ENCODE results near the gene TRABD.
"Not testable (repeated sequence)": the region's sequence is repeated elsewhere in the genome, so short reads cannot be mapped to it uniquely, and the experiment has no call there.

The TRABD gene, protein sequence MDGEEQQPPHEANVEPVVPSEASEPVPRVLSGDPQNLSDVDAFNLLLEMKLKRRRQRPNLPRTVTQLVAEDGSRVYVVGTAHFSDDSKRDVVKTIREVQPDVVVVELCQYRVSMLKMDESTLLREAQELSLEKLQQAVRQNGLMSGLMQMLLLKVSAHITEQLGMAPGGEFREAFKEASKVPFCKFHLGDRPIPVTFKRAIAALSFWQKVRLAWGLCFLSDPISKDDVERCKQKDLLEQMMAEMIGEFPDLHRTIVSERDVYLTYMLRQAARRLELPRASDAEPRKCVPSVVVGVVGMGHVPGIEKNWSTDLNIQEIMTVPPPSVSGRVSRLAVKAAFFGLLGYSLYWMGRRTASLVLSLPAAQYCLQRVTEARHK

DNA sequence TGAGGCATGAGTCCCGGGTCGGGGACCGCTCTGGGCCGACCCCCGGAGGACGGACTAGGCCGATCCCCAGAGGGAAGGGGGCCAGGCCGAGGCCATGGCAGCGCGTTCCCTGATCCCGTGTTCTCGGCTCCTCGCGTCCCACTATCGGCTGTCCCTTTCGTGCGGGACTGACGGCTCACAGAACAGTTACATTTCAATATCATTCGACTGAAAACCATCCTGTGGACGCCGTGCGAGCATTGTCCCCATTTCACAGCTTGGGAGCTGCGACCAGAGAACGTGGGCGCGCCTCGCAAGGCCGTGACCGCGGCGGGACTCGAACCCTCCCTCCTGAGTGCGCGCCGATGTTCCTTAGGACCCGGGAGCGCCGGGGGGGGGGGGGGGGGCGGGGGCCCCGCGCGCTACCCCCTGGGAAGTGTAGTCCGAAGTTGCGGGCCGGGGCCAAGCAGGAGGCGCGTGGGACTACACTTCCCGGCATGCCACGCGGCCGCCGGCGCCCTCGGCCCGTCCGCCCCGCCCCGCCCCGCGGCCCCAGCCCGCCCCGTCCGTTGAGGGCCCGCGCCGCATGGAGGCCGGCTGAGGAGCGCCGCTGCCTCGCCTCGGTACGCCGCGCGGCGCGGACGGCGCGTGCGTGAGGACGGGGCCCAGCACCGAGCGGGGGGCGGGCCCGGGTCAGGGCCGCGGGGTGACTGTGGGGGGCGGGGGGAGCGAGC lies at the start of gene TRABD:
Gene TRABD (plus strand): TSS at position 539 of the 713 bp plus-strand sequence. CDS start 7,148 bp downstream, outside the sequence.
- DNase-seq = peak; percentile 93

DNA sequence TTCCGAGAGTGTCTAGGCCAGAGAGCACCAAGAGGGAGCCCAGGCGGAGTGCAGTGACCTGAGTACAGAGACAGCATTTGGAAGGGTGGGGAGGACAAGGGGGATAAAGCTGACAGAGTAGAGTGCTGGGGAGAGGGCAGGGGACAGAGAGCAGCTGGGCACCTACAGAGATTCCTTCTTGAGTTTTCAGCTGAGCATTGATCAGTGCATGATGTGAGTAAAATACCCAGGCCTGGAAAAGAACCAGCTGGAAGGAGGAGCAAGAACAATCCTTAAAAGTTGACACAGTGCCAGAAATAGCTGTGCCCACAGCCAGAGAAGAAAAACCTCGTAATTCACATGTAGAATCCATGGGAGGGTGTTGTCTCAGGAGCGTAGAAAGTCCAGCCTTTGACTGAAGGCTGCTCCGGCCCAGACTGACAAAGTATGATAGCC lies 49.1 kb upstream of the TRABD start:
- no peak for DNase-seq

DNA sequence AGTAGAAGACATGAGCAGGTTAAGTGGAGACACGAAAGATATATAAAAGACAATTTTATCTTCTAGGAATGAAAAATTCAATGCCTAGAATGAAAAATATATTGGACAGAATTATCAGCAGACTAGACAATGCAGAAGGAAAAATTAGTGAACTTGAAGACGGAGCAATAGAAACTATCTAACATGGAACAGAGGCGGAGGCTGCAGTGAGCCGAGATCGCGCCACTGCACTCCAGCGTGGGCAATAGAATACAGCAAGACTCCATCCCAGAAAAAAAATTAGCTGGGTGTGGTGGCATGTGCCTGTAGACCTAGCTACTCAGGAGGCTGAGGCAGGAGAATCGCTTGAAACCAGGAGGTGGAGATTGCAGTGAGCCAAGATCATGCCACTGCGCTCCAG lies 48.4 kb upstream of the TRABD start:
- DNase-seq = not testable (repeated sequence)

DNA sequence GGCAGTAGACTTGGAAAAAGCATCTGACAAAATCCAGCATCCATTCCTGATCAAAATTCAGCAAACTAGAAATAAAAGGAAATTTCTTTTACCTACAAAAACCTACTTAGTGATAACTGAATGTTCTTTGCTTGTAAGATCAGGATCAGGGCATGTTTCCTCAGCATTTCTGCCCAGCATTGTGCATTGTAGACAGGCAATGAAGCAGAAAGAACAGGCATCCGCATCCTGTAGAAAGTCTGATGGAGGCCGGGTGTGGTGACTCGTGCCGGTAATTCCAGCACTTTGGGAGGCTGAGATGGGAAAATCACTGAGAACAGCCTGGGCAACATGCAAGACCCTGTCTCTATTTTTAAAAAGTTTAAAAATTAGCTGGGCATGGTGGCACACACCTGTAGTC lies 47.7 kb upstream of the TRABD start:
- no peak for DNase-seq

DNA sequence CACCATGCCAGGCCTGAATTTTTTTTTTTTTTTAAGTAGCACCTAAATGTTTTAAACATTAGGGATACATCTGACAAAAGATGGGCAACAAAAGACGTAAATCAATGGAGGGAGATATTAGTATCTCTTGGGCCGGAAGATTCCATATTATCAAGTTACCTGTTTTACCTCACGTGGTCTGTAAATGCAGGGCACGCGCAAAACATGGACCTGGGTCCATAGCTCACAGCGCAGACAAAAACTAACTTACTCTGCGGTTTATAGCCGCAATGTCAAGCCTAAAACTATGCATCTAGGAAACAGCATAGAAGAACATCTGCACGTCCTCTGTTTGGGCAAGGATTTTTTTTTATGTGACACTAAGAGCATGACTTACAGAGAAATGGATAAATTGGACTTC lies 46.7 kb upstream of the TRABD start:
- no peak for DNase-seq

DNA sequence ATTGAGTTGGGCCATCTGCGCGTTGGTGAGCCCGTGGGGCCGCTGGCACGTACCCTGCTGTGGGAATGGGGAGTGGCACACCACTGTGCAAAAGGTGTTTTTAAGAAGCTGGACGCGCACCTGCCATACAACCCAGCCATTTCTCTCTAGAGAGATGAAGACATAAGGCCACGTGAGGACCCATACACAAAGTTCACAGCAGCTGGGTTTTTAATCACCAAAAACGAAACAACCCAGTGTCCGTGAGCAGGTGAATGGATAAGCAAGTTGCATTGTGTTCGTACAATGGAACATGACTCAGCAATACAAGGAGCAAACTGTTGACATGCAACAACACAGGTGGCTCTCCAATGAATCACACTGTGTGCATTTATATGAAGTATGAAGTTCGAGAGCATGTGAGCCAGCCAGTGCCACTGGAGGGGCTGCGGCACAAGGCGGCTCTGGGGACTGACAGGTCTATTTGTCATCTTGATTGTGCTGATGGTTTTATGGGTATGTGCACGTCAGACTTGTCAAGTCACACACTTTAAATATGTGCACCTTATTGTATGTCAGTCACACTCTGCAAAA lies 45.8 kb upstream of the TRABD start:
- DNase-seq = peak; percentile 74

DNA sequence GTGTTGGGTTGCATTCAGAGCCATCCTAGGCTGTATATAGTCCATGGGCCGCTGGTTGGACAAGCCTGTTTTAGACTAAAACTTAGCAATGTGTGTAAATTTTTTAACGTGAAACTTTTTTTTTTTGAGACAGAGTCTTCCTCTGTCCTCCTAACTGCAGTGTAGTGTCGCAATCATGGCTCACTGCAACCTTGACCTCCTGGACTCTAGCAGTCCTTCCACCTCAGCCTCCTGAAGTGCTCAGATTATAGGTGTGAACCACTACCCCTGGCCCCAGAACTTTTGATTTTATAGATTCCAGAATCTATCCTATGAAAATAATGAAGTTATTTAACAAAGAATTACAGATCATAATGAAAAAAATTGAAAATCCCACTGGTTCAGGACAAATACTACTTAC lies 45.1 kb upstream of the TRABD start:
- no peak for DNase-seq

DNA sequence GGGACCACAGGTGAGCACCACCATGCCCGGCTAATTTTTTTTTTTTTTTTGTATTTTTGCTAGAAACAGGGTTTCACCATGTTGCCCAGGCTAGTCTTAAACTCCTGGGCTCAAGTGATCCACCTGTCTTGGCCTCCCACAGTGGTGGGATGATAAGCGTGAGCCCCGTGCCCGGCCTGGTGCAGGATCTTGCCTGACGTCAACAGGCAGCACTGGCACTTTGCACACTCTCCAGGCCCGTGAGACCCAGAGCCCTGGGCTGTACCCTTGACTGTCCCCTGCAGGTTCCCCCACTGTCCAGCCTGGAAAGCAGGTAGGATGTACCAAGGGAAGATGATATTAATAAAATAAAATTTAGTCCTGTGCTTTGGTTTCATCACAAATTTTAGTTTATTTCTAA lies 44.3 kb upstream of the TRABD start:
- no peak for DNase-seq

DNA sequence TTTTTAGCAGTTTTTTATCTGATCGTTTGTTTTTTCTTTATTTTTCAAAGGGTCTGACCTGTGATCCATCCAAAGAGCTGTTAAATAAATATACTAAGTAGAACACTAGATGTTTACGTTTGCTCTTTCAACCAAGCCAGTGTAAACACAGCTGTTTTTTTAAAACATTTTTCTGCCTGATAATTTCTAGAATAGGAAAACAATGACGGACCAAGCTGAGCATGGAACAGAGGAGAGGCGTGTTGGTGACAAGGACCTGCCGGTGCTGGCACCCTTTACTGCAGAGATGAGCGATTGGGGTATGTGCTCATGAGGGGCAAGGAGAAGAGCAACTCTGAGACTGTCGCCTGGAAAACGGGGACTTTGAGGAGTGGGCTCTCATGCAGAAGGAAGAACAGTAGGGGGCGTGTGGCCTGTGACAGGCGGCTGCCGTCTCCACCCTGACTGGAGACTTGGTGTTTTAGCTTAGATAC lies 43.8 kb upstream of the TRABD start:
- no peak for DNase-seq

DNA sequence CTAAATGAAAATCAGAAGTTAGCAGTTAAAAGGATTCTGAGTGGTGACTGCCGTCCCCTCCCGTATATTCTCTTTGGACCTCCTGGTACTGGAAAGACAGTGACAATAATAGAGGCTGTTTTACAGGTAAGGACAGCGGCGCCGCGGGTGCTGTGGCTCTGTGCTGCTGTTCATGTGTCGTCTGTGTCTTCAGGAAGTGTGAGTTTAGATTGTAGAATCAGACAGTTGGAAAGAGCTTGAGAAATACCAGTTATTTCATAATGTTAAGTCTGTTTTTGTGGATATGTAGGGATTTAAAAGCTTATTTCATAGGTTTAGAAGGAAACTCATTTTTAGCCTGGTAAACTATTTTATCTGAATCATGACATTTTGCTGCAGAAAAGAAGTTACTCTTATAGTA lies 42.6 kb upstream of the TRABD start:
- no peak for DNase-seq

DNA sequence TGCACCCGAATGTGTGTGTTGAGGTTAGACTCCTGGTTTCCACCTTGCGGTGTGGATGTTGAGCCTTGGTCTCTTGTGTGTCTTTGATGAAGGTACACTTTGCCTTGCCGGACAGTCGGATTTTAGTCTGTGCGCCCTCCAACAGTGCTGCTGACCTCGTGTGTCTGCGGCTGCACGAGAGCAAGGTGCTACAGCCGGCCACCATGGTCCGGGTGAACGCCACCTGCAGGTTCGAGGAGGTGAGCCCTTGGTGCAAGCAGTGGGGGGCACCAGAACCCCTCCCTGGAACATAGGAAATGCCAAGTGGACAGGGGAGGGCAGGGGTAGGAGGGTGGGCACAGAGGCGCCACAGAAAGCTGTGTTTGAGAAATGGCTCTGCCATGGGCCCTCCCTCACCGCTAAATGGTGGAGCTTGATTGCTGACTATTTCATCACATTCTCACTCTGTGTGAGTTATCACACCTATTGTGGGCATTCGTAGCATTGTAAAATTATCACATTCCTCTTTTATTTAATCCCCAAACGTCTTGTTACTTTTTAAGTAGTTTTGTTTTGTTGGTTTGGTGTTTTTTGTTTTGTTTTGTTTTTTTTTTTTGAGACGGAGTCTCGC lies 41.6 kb upstream of the TRABD start:
- DNase-seq = no peak

DNA sequence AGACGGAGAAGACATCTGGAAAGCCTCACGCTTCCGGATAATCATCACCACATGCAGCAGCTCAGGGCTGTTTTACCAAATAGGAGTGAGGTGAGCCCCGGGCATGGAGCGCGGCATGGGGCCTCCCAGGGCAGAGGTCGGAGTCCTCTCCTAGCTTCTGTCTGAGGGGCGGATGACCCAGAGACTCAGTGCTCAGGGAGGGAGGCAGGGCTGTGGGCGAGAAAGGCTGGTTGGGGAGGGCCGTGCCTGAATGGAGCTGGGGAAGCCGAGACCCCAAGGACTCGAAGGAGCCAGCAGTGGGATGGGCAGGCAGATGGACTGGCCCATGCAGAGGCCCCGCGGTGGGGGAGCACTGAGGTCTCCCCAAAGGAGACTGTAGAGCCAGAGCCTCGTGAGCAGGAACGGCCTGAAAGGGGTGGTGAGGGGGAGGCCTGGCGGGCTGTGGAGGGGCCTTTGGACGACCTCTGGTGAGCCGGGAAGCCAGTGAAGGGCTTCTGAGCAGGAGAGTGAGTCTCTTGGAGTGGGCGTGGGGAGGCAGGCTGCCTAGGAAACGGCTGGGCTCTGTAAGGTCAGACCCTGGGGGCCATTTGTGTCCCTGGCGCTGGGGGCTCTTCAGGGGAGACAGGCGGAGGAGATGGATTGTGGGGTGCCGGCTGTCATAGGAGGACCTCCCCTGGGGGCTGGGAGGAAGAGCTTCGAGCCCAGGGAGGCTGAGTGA lies 39.8 kb upstream of the TRABD start:
- no peak for DNase-seq

DNA sequence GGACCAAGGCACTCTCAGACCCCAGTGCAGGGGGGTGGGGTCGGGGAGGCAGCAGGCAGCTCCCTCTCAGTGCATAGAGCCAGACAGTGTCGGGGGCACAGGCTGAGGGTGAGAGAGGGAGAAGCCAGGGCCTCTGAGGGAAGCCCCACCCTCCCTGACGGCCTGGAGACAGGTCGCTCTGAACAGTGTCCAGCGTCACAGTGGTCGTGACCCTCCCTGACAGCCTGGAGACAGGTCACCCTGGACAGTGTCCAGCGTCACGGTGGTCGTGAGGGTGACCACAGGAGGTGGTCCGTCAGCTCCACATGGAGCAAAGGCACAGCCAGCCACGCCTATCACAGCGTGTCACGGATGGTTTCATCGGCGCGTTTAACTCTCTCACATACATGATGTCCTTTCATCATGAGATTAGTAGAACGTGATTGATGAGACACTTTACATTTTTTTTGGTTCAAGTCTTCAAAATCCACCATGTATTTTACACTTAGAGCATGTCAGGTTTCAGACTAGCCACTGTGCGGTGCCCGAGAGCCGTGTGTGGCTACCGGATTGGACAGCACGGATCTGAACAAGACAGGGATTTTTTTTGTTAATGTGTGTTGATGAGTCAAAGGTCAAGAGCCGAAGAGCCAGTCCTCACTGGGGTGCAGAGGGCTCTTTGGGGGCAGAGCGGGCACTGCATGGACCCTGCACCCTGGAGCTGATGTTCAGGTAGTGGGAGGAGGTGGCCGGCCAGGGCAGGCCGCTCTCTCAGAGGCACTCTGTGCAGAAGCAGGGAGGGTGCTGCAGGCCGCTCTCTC lies 39.1 kb upstream of the TRABD start:
- no peak for DNase-seq

DNA sequence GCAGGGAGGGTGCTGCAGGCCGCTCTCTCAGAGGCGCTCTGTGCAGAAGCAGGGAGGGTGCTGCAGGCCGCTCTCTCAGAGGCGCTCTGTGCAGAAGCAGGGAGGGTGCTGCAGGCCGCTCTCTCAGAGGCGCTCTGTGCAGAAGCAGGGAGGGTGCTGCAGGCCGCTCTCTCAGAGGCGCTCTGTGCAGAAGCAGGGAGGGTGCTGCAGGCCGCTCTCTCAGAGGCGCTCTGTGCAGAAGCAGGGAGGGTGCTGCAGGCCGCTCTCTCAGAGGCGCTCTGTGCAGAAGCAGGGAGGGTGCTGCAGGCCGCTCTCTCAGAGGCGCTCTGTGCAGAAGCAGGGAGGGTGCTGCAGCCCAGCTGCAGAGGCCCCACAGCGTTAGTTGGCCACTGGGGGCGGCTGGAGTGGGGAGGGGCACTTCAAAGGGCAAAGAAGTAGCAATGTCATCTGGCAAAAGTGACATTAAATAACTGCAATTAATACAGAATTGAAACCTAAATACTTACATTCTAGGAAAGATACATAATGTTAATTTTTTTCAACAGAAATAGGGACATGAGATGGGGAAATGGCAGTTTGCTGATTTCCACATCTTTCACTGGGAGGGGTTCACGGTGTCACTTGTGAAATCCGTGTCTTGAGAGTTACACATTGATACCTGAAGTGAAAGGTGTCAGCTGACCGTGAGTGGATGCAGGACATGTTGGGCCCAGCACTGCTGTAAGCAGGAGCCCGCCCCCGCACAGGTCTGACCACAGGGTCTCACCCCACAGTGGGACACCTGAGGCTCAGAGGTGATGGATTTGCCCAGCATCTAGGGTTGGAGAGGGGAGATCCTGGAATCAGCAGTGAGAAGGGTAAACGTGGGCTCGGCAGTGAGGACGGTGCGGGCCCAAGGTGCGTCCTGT lies 38.2 kb upstream of the TRABD start:
- DNase-seq = not testable (repeated sequence)

DNA sequence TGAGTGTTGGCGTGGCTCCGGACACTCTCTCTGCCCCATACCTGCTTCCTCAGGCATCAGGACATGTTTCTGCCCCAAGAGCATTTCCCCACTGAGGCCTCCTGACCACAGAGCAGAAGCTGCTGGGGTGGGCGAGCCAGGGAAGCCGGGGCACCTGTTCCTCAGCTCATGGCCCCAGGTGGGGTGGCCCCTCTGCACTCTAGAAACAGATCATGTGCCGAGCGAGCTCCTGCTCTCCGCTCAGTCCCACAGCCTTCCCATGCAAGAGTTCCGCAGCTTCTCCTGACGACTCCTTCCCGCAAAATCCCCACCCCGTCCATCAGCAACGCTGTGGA lies 37.6 kb upstream of the TRABD start:
- DNase-seq = no peak

DNA sequence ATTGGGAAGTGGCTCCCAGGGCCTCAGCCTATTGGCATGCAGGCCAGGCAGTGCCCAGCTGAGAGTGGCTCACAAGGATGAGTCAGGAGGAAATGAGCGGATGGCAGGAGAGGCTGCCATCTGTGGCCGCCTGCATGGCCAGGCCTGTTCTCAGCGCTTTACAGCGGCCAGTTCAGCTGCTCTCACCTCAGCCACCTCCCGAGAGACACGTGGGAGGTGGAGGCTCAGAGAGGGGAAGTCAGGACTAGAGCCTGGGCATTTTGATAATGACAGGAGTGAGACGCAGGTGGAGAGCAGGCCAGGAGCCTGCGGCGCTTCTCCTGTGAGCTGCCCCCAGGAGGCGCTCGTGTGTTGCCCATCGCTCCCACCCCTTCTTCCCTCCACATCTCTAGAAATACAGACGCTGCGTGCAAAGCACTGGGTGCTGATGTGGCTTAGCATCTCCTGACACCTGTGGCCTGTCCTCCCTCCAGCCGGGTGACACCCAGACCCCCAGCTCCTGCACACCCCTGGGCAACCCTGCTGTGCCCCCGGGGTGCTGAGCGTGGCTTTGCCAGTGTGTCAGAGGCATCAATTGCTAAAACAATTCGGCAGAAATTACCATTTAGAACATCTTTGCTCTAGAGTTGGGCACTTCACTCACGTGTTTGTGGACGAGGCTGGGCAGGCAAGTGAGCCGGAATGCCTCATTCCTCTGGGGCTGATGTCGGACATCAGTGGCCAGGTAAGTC lies 36.6 kb upstream of the TRABD start:
- DNase-seq = no peak

DNA sequence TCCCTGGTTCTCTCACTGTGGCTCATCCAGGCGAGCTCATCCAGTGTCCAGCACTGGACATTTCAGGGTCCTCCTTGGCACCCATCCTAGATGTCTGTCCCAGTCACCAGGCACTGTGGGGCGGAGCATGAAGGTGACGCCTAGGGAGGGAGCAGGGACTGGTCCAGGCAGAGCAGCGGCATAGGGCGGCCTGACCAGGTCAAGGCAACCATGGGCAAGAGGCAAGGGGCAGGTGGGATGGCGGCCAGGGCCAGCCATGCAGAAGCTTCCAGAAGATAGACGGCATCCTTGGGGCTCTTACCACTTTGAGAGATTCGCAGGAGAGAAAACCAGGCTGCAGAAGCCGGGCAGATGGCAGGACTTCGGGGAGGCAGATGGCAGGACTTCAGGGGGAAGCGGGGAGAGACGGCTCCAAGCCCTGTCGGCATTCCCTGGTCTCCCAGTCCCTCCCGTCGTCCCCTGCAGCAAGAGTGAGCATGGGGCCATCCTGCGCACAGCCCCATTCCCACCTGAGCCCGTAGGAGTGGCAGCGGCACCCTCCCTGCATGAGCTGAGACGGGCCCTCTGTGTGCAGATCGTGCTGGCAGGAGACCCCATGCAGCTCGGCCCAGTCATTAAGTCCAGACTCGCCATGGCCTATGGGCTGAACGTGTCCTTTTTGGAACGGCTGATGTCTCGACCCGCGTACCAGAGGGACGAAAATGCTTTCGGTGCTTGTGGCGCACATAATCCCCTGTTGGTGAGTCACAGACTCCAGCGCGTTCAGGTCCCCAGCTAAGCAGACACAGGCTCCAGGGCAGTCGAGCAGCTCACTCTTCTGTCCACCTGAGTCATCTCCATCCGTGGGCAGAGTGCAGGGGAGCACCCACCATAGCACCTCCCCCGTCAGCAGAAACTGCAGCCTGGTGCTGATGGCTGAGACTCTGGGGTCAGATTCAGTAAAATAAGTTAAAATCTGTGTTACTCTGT lies 35.3 kb upstream of the TRABD start:
- peak; percentile 42 for DNase-seq

DNA sequence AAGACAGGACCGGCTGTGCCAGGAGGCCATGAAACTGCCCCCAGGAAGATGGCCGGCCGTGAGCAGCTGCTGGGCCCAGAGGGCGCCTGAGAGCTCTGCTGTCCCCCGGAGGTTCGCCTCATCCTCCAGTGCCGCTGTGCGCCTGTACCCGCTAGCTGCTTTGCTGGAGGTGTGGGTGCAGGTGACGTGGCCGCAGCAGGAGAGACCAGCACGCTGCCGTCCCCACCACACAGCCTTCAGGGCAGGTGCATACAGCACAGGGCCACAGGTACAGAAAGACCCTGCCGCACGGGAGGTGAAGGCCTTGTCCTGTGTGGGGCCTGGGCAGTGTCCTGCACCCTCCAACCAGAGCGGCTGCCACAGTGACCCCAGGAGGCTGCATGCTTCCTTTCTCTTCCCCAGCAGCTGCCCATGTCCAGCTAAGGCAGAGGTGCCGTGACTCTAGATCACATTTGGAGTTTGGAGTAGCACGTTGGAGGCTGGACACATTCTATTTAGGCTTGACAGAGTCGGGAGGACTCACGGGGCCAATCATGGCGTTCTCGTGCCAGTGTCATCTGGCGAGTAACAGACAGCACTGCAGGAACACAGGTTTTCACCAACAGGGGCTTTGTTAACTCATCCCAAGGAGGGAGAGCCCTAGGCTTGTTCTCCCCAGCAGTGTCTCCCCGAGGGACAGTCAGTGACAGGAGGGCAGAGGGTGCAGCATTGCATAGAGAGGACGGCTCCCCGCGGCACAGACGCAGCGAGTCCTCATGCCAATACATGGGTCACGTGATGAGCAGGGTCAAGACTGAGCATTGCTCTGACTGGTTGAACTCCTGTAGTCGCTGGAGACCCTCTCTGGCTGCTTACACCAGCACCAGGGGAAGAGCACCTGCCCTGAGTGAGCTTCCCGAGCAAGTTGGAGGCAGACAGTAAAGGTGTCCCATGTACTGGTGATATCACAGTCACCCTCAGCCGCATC lies 33.9 kb upstream of the TRABD start:
- no peak for DNase-seq
